NOMO-1 (cell line): Measurements from ENCODE around the gene KCTD10.

Source experiments
- DNase-seq, 2 experiments: peaks; one replicate each; lab custom pipeline; 2025; ENCODE audit not compliant: unreplicated experiment in 2 of 2; lab: John Stamatoyannopoulos, UW

KCTD10 gene, protein sequence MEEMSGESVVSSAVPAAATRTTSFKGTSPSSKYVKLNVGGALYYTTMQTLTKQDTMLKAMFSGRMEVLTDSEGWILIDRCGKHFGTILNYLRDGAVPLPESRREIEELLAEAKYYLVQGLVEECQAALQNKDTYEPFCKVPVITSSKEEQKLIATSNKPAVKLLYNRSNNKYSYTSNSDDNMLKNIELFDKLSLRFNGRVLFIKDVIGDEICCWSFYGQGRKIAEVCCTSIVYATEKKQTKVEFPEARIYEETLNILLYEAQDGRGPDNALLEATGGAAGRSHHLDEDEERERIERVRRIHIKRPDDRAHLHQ

DNA sequence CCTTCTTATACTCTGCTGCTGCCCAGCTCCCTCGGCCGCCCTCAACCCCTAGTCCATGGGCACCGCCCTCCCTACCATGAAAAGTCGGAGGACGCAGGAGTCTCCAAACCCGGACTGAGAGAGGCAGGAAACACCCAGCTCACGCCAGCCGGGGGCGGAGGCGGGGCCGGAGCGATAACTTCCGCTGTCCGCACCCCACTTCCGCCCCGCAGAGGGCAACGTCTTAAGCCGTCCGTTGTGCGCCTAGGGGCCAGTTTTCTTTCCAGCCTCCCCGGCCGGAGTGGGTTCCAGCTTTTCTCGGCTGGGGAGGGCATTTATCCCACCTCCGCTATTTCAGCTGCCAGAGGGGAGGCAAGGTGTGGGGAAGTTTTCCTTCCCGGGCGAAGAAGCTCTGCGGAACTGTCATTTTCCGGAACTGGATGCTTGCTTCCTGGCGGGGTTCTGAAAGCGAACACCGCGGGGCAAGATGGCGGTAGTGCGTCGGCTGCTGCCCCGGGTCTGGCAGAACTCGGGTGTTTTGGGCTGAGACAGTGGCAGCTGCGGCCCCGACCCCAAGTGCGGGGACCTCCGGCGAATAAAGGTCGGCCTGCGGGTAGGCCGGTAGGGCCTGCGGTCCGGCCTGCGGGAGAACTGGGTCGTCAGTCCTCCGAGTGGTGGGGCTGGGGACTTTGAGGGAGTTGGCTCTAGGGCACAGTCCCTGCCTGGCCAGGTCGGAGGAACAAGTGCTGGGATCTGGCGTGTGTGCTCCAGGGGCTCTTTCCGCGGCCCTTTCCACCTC lies at the start of gene KCTD10, which contains the start of gene UBE3B:
Gene KCTD10, minus strand, starts transcription at position 116 of the 778 bp plus-strand sequence. Its CDS starts 38 bp downstream, at position 78.
Gene UBE3B, plus strand, starts transcription at position 450 of the 778 bp plus-strand sequence. CDS start 5,918 bp downstream, outside the sequence.
- peak; percentile 73 to 89 for DNase-seq

DNA sequence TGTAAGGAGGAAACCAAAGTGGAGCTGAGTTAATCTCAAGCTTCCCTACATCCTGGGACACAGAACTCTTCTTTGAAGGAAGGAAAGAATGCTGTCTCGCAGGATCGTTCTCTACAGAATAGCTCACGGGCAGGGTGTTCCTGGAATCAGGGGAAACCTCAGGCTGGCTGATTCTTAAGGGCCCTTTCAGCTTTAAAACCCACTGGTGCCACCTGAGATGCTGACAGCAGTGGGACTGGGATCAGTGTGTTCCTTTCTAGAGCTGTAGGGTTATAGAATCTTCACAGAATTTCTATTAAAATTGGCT lies 48.1 kb upstream of the KCTD10 start:
- no peak for DNase-seq

DNA sequence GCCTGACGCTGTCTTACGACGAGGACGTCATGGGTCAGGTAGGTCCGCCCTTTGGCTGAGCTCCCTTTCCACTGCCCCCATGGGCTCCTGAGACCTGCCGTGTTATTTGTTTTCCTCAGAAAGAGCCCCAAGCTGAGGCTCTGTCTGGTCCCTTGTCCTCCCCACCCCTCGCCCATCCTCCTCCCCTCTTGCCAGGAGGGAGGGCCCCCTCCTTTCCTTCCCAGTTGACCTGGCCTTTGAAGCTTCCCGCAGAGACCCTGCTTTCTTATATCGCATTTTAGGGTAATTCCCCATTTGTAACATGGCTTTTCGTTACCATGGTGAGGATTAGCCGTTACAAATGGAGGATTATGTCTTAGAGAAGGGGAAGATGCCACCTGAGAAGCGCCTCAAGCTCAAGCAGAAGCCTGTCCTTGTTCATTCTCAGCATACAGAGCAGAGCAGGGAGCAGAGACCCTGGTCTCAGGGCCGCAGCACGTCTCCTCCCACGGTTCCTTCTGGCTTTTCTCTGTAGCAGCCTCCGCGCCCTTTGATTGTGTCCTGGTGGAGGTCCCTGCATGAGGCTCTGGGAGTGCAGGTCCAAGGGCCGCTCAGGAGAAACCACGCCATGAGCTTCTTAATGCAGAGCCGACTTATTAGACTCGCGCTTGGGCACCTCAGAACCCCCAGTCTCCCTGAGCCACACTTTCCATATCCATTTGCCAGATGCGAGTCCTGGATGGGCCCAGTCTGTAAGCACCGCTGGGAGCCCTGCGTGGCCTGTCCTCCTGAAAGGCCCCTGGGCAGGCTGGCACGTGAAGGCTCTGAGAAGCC lies 47.6 kb upstream of the KCTD10 start:
- no peak for DNase-seq

DNA sequence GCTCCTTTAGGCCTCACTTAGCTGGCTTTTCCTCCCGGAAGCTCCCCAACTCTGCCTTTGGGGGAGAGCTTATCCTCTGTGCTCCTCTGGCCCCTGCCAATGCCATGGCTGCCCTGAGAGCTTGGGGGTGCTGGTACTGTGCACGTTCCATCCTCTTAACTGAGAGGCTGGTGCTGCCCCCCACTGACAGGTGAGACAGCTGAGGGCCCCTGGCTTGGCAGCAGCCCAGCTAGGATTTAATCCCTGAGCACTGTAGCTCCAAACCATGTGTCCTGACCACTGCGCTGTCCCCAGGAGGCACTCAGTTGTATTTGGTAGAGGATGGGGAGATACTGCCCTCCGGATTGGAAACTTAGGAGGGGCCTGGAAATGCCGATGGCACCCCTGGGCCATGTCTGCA lies 46.4 kb upstream of the KCTD10 start:
- no peak for DNase-seq

DNA sequence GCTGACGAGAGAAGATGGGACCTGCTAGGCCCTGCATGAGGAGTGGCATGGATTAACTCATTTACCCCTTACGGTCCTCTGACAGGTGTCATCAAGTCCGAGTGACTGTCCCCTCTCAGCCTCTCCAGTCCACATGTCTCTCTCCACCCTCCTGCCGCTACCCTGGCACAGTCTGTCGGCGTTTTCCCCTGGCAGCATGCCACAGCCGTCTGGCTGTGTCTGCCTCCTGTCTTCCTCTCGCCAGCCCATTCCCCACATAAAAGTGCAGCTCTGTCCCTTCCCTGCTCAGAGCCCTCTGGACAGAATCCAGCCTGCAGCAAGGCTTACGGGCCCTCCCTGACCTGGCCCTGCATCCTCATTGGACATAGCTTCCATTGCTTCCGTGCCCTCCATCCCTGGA lies 46.0 kb upstream of the KCTD10 start:
- no peak for DNase-seq

DNA sequence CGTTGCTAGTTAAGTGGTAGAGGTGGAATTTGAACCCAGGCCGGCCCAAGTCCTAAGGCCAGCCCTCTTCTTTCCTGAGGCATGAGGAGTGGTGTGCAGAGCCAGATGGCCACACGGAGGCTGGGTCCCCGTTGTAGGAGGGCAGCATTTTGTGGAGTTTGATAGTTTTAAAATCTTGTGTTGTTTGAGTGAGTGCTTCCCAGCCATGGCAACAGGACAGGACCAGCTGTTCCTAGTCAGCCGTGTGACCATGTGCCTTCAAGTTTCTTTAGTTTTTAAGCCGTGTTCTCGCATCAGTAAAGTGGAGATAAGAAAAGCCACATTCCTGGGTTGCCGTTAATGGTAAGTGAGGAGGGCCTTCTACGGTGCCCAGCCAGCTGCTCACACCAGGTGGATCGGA lies 44.7 kb upstream of the KCTD10 start:
- DNase-seq: no peak

DNA sequence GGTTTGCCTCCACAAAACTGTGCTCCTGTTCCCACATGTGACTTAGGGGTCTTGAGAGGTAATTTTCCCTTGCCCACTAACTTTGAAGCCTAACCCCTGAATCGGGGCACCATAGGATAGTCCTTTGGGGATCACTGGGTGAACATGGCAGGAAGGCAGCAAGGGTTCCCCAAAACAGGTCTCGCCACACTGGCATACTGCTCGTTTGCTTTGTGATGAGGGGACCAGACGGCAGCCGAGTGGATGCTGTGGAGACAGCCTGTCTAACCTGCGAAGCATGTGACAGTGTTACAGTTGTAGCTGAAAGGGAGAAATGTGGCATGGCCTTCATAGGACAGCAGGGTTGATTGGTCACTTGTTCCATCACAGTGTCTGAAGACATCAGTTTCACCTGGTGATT lies 42.7 kb upstream of the KCTD10 start:
- no peak for DNase-seq

DNA sequence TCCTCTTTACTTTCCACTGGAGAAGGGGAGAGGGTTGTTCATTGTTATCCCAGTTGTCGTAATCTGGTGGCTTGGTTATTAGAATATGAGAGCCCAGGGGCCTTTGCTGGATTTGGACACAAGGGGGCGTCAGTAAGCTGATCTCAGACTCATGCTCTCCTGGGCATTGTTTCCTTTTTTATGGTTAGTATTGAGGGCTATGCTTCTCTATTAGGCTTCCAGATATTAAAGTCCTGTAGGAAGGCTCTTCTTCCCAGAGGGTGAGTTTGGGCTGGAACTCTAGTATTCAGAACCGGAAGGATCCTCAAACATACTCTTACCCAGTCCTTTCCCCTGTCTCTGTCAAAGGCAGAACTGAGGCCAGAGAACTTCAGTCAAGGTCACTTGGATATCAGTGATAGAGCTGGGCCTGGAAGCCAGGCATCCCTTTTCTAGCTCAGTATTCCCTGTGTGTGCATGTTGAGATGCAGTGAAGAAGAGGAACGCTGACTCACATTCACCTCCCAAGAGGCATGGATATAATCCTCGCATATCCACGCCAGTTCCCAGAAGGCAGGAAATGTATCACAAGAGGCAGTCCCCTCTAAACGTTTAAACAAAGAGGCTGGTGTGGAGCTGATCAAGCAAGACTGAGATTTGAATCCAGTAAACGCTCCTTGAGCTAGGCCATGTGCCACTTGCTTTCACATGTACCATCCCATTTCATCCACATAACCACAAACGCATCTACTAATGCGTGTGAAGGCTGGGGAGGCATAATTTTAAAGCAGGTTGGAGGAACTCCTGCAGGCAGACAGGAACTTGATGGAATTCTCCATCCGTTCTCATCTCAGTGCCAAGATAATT lies 41.9 kb upstream of the KCTD10 start:
- peak in 1 of 2 experiments; percentile 35 for DNase-seq

DNA sequence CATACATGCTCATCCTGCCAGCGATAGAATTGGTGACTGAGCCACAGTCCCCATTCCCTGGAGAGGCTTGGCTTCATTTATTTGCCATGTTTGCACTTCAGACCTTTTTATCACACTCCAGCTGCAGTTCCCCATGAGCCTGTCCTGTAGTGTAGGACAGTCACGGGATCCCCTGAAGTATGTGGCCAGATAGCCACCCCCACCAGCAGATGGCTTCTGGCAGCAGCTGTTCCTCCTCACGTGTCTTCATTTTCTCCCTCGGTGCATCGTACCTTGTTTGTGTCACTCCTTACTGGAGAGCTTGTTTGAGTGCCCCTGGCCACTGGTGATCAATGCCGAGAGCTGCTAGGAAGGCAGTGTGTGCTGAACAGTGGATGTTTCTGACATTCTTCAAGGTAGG lies 40.5 kb upstream of the KCTD10 start:
- DNase-seq: no peak

DNA sequence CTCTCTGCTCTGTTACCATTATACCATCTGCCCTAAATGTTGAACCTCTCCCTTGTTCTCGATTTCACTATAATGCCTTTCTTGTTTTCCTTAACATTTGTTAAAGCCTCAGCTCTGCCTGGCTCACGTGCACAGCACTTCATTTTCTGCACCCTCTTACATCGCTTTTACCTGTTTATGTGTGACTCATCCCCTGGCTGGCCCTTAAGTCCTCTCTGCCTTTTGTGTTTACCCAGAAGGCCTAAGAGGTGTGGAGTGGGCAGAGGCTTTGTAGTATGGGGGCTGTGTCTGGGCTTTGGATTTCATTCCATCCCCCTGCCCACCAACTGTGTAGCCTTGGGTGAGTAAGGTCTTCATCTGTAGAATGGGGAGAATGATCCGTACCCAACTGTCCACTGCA lies 36.9 kb upstream of the KCTD10 start:
- DNase-seq: no peak

DNA sequence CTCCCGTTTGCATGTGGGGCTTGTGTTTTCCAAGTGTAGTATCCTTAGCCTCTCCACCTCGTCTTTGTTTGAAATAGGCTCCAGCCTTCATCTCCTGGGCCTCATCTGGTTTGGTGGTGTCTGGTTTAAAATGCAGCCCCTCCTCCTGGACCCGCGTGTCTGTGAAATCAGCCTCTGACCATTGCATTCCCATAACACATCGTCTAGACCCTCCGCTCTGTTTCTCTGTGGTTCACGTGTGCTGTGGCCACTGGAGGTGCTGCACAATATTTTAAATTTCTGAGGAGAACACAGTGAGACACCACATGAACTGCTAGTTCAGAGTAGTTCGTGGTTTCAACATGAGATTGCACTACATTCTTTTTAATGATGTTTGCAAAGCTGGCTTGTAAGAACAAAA lies 36.0 kb upstream of the KCTD10 start:
- DNase-seq: no peak

DNA sequence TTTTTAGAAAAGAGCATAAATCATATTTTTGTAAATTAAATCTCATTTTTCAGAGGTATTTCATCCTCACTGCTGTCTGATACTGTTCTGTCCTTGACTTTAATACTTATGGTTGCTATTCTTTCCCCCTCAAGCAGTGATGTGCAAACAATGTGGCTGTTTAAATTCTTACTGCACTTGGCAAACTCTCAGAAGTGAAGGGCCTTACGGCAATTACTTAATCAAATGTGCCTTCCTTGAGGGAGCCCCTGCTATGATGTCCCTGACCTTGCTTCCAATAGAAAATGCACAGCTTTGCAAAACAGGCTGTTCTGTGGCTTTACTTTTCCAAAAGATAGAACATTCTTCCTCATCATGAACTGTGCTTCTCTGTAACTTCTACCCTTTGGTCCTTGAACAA lies 35.5 kb upstream of the KCTD10 start:
- no peak for DNase-seq

DNA sequence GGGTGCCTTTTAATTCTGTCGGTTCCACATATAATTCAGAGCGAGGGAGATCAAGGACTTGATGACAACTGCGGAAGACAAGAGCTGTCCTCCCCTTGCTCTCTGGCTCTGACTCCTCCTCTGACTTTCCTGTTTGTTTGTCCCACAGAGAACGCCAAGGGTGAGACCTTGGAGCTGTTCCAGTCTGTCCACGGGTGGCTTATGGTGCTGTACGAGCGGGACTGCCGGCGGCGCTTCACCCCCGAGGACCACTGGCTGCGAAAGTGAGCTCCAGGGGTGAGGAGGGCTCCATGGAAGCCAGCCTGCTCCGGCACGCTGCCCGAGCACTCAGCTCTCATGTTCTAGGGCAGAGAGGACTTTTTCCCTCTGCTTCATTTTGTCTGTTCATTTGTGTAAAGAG lies 33.1 kb upstream of the KCTD10 start:
- no peak for DNase-seq

DNA sequence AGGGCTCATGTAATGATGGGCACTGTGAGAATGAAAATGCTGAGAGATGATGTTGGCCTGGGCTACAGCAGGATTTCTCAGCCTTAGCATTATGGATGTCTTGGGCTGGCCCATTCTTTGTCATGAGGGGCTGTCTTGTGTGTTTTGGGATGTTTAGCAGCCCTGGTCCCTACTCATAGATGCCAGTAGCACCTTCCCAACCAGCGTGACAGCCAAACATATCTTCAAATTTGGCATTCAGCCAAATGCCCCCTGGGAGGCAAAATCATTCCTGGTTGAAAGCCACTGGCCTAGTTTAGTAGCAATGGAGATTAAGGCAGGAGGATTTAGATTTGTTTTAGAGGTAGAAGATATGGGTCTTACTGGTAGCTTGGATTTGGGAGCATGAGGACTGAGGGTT lies 27.0 kb upstream of the KCTD10 start:
- DNase-seq: no peak

DNA sequence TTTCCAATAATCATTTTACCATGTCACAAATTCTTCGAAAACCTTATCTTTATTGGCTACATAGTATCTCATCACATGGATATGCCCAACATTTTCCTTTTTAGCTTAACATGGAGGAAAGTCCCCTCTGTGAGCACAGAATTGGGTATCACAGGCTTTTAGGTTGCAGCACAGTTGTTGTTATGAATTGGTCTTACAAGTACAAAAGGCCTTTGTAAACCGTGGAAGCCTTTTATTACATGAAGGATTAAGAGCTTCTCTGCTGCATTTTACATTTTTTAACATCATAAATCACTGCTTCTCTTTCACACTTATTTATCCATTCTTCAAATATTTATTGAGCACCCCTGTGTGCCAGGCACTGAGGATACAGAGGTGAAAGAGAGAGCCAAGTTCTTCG lies 26.5 kb upstream of the KCTD10 start:
- no peak for DNase-seq

DNA sequence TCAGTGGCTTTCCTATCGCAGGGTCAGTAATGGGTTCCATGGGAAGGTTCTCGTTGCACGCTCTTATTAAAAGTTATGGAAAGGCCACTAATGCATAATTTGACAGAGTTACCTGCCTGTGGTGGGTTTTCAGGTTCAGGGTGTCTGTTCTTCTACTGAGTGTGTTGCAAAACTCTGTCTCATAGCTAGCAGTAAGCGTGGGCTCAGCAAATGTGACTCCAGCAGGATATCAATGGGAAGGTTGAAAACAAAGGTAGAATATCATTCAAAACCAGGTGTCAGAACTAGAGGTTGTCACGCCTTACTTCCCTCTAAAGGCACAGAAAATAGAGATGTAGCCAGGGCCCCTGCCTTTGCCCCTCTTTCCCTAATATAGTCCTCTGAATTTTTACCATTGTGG lies 25.2 kb upstream of the KCTD10 start:
- no peak for DNase-seq

DNA sequence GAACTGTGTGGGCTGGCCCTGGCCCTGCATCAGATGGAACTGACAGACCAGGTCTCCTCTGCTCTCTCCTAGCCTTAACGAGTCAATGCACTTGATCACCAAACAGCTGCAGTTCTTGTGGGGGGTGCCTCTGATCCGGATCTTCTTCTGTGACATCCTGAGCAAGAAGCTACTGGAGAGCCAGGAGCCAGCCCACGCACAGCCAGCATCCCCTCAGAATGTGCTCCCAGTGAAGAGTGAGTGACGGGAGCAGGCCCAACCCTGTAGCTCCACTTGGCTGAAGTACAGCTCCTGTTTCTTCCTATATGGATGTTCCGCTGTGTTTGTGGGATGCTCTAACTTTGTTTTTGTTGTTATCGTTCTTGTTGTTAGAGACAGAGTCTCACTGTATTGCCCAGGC lies 24.2 kb upstream of the KCTD10 start:
- DNase-seq: no peak

DNA sequence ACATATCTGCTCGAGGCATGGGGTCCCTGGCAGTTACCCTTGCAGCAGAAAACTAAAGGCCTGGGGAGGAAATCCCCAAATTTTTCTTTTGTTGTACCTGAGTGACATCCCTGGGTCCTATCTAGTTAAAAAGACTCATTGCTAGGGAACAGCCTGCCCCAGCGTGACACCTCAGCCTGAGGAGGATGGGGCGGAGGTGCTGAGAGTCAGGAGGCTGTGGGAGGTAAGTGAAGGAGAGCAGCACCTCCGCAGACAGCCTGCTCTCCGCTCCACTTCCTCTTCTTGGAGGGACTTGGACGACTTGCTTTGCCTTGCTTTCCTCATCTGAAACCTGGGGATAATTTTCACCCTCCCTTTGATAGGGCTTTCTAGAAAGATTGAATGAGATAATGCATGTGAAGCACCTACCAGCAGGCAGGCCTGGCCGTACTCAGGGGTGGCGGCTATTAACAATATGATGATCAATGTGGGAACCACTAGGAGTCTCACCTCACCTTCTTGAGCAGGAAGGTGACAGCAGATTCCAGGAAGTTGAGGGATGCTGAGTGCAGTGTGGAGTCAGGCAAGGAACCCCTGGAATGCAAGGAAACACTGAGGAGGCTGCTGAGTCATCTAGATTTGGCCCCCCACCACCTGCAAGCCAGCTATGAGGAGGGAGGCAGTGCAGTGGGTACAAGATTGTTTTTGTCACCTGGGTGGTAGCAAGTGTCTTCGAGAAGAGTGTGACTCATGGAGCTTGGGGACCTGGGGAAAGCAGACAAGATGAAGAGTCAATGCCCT lies 23.5 kb upstream of the KCTD10 start:
- DNase-seq: no peak

DNA sequence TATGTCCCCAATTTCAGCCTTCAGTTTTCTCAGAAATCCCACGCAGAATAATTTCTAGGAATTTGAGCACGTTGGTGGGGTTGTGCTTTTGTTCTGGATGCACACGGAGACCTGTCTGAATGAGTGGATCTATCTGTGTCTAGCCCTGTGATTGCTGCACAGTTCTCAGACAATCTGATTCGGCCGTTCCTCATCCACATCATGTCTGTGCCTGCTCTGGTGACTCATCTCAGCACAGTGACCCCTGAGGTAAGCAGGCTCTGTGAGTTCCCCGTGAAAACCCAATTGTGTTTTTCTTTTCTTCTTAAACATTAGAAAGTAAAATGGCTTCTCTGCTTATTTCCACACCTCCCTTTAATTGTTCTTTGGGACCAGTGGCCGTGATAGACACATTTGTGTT lies 20.6 kb upstream of the KCTD10 start:
- DNase-seq: no peak

DNA sequence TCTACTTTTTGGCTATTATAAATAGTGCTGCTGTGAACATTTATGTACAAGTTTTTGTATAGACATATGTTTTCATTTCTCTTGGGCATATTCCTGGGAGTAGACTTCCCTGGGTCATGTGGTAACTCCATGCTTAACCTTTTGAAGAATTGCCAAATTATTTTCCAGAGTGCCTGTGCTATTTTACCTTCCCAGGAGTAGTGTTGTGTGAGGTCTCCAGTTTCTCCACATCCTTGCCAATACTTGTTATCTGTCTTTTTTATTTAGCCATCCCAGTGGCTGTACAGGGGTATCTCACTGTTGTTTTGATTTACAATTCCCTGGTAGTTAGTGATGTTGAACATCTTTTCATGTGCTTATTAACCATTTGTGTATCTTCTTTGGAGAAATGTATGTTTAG lies 19.2 kb upstream of the KCTD10 start:
- no peak for DNase-seq
